CD4-positive, alpha-beta T cell treated with Interleukin-15 for 4 hours (primary cell): Measurements from ENCODE around the gene HOXC13.

Experiments used
- DNase-seq: peaks from one replicate; pipeline ENCODE4 v3.0.0-alpha.2; 2020; ENCODE audit warnings: low spot score

Gene HOXC13

GRCh38 chr12:53955036-53955775, 16.6 kb downstream of the HOXC13 start:
- DNase-seq = no peak

- DNase-seq = no peak
Observed at GRCh38 chr12:53955776-53956250, 17.2 kb downstream of the HOXC13 start.

GRCh38 chr12:53956251-53956887, 17.7 kb downstream of the HOXC13 start:
- DNase-seq = no peak

GRCh38 chr12:53956914-53957536, 18.4 kb downstream of the HOXC13 start:
- no peak for DNase-seq

GRCh38 chr12:53958128-53958527, 19.5 kb downstream of the HOXC13 start:
- DNase-seq = no peak

- no peak for DNase-seq
Observed at GRCh38 chr12:53959314-53959713, 20.7 kb downstream of the HOXC13 start.

- DNase-seq = no peak
Observed at GRCh38 chr12:53960187-53961024, 21.8 kb downstream of the HOXC13 start.

GRCh38 chr12:53961025-53961761, 22.6 kb downstream of the HOXC13 start:
- DNase-seq = no peak

DNA sequence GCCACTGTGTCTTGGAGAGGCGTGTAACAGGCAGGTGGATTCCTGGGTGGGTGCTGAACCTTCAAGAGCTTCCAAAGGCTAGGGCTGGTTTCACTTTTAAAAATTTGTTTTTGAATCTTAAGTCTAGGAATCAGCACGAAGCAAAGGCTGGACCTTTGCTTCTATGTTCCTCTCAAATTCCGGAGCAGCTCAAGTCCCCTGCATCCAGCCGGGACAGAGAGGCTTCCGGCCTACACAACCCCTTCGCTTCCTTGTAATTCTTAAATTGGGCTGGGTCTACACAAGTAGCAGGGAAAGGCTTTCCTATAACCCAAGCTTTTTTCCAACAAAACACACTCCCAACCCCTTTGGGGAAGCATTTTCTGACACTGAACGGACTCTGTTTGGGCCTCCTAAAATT, 24.4 kb downstream of the HOXC13 start:
- no peak for DNase-seq

GRCh38 chr12:53963434-53964314, 25.0 kb downstream of the HOXC13 start:
- no peak for DNase-seq

DNA sequence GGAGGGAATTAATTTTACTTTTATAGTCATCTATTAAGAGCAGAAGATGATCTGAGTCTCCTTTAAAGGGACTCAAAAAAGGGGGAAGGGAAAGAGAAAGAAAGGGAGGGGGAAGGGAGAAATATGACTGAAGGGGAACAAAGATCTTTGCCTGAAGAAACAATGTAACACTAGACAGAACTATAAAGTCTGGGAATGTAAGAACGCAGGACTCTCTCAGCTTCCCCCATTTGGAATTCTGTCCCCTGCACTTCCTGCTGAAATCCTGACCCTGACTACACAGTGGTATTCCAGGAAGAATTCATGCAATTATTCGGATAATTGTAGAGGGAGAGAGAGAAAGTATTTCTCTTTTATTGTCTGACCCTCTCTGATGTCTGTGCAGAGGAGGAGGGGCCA, 25.7 kb downstream of the HOXC13 start:
- DNase-seq = no peak

- DNase-seq = no peak
Observed at GRCh38 chr12:53965281-53966084, 26.9 kb downstream of the HOXC13 start.

- DNase-seq = no peak
Observed at GRCh38 chr12:53966085-53966384, 27.4 kb downstream of the HOXC13 start.

- DNase-seq = no peak
Observed at GRCh38 chr12:53966385-53967133, 27.9 kb downstream of the HOXC13 start.

- DNase-seq = no peak
Observed at GRCh38 chr12:53967421-53967925, 28.8 kb downstream of the HOXC13 start.

DNA sequence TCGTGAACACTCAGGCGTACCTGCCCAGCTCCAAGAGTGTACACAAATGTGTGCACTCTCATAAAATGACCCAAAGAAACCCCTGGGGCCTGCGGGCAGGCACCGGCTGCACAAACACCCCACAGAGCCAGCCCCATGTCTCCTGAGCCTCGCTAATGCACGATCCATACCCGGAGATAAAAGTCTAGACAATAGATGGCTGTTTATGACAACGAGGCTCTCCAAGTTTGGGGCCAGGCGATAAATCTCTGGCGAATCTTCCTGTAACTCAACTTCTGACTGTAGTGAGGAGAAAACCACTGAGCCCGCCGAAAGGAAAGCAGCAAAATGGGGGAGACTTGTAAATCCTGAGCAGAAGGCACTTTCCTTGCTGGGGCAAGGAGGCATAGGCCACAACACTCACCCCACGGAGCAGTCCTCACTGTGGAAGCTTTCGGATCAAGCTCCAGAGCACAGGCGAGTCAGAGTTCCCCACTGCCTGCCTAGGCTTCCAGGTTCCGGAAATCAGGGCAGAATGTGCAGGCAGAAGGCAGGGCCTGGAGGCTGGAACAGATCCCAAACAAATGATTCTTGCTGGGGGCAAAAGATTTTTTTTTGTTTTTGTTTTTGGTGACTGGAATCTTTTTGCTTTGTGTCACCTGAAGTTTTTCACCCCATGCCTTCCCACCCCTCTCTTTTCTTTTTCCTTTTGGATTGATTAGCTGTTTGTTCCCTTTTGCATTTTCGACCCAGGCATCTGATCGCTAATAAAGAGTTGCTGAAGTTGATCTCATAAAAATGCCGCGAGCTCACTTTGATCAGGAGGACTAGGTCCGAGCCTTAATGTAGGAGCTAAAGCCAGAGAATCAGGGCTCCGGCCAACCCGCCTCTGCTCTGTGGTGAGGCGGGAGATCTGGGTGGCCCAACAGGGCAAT, 29.8 kb downstream of the HOXC13 start:
- no peak for DNase-seq

- no peak for DNase-seq
Observed at GRCh38 chr12:53969588-53970259, 31.1 kb downstream of the HOXC13 start.
